Vagina (tissue), 2 donors: ENCODE measurements around the gene ADD3.

Source experiments
- POLR2A ChIP-seq, 2 donors: fragments of 450-650 bp; IDR thresholded peaks; one replicate each; pipeline ENCODE4 v1.6.1; 2017; ENCODE audit warnings: antibody characterized with exemption in 2 of 2, mild to moderate bottlenecking in 2 of 2, moderate library complexity in 2 of 2
- TF ChIP-seq, protein P1 (sequence below), 3 experiments: fragments of 450-650 bp in 2 of 3; fragments of 200-600 bp in 1 of 3; sonication (generic) in 1 of 3; IDR thresholded peaks; one replicate each; pipeline ENCODE4 v1.5.1; 2017 to 2019; ENCODE audit warnings: antibody characterized with exemption in 3 of 3, mild to moderate bottlenecking in 2 of 3, moderate library complexity in 2 of 3

DNA sequence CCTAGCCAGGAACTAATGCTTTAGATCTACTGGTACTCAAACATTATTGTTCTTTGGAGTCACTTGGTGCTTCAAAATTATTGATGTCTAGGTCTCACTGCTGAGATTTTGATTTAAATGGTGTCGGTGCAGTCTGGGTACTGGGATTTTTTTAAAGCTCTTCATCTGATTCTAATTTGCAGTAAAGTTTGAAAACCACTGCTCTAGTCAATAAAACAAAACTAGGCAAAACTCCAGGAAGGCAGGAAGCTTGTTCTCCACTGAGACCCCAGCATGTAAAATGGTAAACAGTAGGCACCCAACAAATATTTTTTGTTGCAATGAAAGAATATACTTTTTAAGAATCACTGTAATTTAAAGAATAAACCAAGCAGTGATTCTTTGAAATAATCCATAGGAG, 49.7 kb downstream of the ADD3 start:
- TF ChIP-seq, protein P1, sequence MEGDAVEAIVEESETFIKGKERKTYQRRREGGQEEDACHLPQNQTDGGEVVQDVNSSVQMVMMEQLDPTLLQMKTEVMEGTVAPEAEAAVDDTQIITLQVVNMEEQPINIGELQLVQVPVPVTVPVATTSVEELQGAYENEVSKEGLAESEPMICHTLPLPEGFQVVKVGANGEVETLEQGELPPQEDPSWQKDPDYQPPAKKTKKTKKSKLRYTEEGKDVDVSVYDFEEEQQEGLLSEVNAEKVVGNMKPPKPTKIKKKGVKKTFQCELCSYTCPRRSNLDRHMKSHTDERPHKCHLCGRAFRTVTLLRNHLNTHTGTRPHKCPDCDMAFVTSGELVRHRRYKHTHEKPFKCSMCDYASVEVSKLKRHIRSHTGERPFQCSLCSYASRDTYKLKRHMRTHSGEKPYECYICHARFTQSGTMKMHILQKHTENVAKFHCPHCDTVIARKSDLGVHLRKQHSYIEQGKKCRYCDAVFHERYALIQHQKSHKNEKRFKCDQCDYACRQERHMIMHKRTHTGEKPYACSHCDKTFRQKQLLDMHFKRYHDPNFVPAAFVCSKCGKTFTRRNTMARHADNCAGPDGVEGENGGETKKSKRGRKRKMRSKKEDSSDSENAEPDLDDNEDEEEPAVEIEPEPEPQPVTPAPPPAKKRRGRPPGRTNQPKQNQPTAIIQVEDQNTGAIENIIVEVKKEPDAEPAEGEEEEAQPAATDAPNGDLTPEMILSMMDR (IDR thresholded peaks at IDR 0.05): no peak
- no peak for TF ChIP-seq POLR2A (IDR thresholded peaks at IDR 0.05)
